HPDE6-E6E7 (cell line): Measurements from ENCODE around the gene PHF21A.
"Not testable (repeated sequence)": the region's sequence is repeated elsewhere in the genome, so short reads cannot be mapped to it uniquely, and the experiment has no call there.

Experiments
- DNase-seq: peaks from one replicate; pipeline ENCODE4 v3.0.0; 2011; ENCODE audit warnings: missing footprints; ENCODE audit errors: extremely low spot score

The PHF21A gene

DNA sequence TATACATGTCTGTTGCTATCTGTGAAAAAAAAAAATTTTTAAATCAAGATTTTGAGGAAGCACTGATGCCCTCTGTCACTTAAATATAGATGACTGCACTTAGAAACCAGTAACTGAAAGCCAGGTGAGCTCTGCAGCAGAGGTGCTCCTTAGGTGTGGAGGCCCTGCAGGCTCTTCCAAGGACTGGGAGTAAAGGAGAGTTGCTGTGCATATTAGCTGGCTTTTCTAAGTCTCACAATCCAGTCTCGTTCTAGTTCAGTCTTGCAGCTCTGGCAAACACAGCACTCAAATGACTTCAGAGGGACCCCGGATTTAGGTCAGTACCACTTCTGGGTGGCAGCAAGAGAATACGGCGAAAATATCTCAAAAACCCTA, 137.8 kb downstream of the PHF21A start:
- no peak for DNase-seq

DNA sequence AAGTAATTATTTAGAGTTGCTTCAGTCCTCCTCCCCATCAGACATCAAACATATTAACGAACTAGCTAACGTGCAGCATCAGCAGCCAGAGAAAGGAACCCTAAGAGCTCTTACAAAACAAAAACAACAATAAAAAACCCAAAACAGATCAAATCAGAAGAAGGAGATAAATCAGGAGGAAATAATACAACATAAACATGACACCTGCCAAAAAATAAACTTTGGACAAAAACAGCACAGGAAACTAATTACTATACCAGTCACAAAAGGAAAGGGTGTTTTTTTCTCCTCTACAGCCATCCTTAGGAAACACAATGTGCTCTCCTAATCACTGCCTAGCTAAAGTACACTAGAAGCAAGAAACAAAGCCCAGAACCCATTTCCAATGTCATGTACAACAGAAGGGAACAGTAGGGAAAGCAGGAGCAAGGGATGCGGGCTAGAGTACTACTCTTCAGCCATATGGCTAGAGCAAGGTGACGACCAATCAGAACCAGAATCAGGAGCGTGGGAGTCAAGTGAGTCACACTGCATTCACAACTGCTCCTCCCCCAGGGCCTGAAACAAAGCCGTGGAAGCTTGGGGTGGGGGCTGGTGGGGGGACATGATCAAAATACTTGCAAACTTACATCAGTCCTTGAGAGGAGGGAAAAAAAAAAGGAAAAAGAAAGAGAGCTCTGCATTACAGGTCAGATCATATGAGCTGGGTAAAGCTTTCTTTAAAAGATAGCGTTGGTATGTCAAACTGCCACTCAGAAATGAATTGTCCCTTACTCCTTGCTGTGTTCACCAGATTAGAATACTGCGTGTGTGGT, 138.4 kb downstream of the PHF21A start:
- peak; percentile 68 for DNase-seq

DNA sequence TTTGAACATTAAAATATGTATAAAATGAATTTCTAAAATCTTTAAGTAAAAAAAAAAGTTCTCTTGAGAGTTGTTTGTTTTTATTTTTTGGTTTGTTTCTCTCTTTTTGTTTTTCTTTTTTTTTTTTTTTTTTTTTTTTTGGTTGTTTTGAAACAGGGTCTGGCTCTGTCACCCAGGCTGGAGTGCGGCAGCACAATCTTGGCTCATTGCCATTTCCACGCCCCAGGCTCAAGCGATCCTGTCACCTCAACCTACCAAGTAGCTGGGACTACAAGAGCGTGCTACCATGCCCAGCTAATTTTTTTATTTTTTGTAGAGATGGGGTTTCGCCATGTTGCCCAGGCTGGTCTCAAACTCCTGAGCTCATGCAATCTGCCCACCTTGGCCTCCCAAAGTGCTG, 139.4 kb downstream of the PHF21A start:
- DNase-seq = not testable (repeated sequence)

DNA sequence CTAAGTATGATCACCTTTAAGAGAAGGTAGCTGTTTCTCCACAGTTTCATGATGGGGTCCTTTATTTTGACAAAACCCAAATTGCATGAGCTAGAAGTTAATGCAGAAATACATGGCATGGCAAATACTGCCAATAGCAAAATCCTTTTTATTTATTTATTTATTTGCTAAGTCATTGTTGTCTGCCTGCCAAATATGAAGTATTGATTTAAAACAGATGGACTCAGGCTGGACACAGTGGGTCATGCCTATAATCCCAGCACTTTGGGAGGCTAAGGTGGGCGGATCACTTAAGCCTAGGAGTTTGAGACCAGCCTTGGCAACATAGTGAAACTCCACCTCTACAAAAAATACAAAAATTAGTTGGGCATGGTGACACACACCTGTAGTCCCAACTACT, 146.4 kb downstream of the PHF21A start:
- no peak for DNase-seq

DNA sequence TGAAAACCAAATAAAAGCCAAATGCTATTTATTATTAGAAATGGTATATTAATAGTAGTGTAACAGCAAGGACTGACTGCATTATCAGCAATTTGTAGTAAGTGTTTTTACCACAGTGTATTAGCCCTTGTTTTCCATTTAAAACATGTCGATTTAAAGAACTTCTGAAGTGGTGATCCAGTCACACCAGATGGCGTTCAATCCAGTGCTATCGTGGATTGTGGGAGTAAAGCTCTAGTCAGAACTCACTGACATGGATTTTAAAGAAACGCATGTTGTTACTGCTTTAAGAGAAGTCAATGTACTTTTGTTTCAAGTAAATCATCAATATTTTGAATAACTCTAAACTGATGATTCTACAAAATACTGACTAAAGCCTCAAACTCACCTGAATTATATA, 147.7 kb downstream of the PHF21A start:
- DNase-seq = no peak

DNA sequence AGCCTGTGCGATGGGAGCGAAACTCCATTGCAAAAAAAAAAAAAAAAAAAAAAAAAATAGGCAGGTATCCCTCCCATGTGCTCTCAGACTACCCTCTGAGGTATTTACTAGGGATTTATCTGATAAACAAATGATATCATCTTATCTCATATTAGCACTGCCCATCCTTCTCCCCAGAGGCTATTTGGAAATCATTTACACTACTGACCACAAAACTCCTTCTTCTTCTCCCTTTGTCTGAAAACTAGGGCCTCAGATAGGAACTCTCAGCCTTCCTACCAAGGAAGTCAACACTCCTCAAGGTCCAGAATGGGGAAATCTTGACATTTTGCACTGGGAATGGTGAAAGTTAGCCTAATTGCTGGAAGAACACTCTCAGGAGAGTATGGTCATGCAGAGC, 152.4 kb downstream of the PHF21A start:
- DNase-seq = no peak

DNA sequence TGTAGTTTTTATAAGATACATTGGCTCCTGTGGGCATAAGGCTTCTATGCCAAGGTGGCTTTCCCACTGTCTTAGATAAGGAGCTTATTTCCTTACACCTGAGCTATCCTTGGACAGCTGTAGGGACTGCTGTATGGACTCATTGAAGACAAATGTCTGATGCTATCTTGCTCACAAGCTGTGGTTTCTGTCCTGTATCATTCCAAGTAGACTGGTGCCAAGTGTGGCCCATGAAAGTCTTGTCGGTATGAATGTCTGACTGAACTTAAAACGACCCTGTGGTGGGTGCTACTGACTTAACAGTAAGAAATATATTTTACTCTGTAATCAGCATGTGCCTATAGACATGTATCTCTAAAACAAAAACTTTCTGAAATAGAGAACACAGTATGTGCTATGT, 153.7 kb downstream of the PHF21A start:
- no peak for DNase-seq

DNA sequence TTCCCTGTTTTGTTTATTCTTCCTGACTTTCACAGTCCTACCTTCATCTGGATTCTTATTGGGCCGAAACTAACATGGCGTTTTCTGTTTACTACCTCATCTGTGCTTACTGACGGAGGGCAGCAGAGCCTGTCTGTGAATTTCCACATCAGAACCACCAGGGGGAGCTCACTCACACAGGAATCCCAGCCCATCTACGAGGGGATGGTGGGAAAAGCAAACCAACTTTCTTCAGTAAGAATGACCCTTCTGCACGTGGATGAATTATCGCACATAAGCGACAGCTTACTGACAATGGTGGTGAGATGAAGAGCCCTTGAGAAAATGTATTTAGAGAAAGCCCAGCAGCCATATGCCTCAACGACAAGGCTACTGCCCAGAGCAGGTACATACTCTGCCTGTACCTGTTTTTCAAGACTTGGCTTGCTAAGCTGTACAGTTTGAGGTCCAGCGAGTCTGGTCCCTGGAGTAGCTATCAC, 156.3 kb downstream of the PHF21A start:
- DNase-seq = peak; percentile 72

DNA sequence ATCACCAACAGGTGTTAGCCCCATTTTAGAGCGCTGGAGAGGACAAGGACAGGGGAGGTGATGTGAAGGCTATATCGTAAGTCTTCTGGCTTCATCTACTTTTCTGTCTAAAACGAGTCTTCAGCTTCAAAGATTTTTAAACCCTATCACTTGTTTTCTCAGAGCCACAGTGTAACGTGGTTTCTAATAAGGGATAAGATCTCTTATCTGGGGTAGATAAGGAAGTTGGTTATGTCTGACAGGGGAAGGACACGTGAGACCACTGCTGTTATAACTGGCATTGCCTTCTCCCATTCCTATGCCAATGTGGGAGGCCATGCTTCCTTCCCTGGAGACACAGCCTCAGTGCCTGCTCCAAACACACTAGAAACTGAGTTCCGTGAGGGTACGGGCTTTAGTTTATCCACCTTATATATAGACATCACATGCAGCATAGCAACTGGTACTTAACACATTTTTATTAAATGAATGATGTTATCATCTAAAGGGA, 159.5 kb downstream of the PHF21A start:
- no peak for DNase-seq

DNA sequence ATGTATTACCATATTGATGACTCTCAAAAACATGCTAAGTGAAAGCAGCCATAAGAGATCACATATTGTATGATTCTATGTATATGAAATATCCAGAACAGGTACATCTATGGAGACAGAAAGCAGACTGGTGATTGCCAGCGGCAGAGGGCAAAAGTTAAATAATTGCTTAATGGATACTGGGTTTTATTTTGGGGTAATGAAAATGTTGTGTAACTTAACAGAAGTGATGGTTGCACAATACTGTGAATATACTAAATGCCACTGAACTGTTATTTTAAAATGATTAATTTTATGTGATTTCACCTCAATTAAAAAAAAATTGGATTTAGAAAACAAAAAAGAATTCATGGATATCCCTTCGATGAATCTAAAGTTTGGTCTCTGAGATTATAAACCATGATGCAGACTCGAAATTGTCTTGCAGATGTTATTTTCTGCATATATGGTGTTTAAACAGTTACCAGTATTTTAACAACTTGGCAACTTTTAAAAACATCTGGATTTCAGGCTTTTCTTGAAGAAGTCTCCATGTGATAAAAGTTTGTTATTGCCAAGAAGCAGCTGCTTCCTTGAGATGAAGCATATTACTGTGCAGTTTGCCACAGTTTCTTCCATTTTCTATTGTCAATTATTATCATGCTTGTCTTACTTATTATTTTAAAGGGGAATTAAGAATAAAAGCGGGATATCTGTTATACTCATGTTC, 160.7 kb downstream of the PHF21A start:
- DNase-seq = no peak

DNA sequence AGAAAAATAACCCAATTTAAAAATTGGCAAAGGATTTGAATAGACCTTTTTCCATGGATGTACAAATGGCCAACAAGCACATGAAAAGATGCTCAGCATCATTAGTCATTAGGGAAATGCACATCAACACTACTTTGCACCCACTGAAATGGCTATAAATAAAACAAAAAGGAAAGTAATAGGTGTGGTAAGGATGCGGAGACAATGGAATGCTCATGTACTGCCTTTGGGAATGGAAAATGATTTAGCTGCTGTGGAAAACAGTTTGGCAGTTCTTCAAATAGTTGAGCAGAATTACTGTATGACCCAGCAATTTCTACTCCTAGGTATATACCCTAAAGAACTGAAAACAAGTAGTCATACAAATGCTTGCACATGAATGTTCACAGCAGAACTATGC, 161.4 kb downstream of the PHF21A start:
- DNase-seq = no peak

DNA sequence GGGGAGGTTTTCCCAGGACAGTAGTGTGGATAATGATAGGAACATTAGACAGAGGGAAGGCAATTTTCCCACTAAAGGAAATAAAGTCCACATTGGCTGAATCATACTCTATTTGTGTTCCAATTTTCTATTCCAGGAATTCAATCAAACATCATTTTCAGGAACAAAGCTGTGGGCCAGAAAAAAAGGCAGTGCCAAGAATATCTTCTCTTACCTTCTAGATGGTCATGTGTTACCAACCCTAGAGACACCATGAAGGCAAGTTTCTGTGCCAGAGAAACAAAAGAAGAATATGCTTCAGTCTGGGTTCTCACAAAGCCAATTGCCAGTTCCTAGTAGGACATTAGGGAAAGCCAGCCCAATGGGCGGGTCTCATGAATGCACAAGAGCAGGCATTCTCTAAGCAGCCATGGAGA, 171.3 kb downstream of the PHF21A start:
- no peak for DNase-seq

DNA sequence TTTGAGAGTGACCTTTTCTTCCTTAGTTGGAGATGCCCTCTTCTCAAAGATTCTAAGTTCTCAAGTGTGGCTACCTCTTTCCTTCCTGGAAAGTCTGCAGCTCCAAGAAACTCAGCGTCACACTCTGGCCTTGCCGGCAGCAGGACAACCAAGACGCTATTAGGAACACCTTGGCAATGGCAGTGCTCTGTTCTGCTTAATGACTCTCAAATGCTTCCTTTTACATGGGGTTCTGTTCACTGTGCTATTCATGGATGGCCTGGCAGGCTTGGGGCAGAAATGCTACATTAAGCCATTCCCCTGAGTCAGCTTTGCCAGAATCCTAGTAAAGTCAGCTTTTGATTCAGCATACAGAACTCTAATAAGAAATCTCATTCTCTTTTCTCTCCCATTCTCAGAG, 172.9 kb downstream of the PHF21A start:
- no peak for DNase-seq

DNA sequence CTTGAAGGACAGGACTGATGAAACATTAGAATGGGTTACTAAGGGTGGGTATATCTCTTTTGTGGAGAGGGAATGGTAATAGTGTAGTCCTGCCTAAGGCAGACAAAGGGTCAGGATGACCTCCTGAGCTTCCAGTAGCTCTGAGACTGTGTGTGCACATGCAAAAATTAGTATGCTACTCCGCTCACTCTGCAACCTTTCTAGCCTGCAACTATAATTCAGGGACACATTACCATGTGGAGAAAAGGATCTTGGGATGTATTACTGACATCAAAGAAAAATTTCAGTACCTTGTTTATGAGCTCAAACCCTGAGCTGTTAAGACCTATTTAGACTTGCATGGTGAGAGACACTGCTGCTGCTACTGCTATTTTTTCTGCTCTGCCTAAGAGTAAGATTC, 173.4 kb downstream of the PHF21A start:
- no peak for DNase-seq

DNA sequence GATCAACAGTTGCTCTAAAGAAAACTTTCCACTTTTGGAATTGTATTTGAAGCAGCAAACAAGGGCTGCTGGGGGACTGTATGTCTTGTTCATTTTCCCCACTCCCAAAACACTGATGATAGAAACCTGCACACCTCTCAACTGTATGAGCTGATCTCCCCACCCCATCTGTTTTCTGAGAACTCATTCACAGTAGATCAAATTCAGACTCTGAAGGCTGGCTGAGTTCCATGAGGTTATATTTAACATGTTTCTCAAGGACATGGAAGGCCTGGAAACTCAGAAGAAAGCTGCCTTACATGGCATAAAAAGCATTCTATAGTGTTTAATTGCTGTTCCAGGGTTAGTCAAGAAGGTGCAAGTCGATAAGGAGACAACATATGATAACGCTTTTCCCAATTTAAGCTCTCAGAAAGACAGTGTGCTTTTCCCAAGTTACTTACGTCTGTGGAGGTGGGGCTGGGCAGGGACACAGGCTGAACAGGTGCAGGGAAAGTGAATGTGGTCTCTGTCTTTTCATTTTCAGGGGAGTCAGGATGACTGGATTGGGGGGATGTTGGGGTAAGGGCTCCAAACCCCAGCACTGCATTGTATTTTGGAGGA, 175.8 kb downstream of the PHF21A start:
- no peak for DNase-seq

DNA sequence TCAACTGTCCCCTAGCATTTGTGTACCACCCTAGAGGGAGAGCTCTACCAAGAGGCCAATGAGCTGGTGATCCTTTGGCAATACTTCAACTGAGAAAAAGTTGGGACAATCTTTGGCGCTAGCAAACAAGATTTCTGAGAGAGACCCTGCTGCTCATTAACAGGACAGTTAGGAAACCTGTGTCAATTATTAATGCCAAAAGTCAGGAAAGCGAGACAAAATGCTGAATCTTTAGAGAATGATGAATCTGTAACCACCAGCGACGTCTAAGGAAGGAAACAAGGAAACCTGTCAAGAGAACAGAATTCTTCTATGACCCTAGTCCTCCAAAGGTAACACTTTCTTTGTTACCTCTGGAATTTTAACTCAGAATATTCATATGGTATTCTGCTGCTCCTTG, 178.9 kb downstream of the PHF21A start:
- no peak for DNase-seq

DNA sequence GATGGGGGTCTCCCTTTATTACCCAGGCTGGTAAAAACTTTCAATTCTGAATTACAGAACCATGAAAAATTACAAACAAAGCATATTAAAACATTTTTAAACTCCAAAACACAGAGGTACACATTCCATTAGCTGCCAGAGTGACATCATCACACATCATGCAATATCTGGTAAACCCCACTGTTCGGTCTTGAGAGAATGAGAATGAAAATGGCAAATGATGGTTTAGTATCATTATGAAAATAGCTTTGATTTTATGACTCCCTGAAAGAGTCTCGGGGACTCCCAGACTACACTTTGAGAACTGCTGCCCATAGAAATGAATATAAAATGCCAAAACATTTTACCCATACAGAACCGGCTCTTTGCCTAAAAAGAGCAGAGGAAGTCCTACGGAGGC, 180.0 kb downstream of the PHF21A start:
- DNase-seq = no peak

DNA sequence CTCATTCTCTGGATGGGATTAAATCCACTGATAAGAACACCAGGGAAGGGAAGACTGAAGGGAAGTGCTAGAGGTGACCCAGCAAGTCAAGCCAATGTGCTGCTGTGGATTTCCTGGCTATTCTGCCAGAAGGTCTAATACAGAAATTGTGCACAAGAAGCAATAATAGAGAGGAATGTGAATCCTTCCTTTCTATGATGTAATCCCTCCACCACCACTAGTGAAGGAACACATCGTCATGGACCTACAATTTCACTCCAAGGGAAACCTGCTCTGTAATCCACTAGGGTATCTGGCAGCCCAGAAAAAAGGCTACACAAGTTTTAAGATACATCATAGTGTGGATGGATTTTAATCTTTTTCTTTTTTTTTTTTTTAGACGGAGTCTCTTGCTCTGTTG, 181.4 kb downstream of the PHF21A start:
- DNase-seq = no peak

DNA sequence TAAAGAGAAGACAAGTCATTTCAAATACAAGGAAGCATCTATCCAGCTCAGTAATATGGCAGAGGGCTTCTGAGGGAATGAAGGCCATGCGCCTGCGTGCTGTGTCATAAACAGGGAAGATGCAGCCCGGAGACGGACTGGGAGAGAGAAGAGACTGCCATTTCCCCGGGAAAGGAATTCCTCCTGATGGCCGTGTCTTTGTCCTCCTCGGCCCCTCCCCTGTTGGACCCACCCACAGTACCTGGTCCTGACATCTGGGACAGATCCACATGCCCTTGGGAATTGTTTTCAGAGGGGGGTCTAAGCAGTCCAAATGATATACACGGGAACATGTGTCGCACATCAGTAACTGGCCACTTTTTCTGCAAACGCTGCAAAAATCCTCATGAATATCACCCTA, 183.3 kb downstream of the PHF21A start:
- no peak for DNase-seq

DNA sequence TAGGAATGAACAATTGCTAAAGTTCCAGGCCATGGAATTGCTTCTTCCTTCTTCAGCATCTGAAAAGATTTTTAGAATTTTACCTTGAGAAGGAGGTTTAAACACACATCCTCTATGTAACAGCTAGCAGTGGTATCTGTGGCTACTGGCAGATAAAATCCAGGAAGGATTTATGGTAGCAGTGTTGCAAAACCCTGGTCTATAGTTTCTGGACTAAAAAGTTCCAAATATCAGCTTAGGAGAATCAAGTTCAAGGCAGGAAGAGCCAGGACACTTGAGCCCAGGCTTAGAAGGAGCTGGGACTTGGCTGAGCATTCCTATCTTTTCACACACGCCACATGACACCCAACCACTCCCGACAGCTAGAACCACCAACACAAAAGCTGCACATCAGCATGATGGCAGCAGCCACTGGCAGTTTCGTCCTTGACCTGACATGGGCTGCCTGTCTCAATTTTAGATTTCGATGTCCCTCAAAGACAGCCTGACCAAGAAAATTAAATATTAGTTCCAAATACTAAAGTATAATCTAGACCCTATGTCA, 184.7 kb downstream of the PHF21A start:
- no peak for DNase-seq

DNA sequence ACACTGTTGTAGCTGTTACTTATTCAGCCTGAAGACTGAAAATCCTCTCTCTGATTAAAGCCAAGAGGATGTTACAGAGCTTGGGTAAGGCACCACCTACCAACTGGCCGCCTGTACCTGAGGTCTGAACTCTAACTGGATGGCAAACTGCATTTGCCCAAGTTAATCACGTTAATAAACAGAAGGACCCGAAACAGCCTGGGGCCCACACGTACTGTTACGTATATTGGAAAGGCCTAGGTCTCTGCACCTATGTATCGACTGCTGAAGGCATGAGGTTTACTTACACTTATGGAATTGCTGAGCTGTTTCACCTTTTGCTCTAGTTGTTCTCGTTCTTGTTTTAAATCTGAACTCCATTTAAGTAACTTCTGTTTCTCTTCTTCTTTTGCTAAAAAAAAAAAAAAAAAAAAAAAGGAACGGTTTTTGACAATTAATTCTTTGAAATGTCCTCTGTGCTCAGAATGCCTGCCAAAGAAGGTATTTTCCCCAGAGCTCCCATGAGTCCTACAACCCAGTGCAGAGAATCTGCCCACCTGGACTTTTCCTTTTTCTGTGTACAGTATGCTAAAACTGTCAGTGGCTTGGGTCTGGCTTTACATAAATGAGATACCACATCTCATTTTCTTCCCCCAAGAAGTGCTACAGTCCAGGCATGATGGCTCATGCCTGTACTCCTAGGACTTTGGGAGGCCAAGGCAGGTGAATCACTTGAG, 185.7 kb downstream of the PHF21A start:
- no peak for DNase-seq
